DMS153 treated with DMSO at 0.1 percent for 48 hours (cell line): ENCODE data around the gene MRPL21.

Source experiments
- DNase-seq: peaks from one replicate; lab custom pipeline; 2025; ENCODE audit not compliant: unreplicated experiment; lab: John Stamatoyannopoulos, UW

Gene MRPL21

DNA sequence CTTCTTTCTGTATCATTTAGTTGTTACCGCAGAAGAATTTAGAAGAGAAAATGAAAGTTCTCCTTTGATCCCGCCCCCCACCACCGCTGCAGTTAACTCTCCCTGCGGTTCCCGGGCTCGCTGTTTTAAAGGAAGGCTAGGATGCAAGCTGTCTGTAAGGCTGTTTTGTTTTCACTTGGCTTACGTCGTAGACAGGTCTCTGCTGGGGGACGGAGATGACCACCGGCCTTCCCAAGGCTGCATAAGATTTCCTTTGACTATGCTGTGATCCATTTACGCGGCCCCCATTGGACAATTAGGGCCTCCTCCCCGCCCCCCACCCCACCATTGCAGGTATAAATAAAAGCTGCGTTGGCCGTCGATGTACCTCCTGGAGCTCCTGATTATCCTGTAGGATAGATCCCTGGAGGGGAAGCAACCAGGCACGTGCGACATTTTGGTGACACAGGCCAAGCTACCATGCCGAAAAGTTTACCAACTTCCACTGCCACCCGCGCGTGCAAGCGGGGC, 60.5 kb downstream of the MRPL21 start:
- peak; percentile 25 for DNase-seq

- DNase-seq = no peak
Measured at GRCh38 chr11:68842427-68843051, 61.1 kb downstream of the MRPL21 start.

- peak; percentile 32 for DNase-seq
Measured at GRCh38 chr11:68841718-68842426, 61.8 kb downstream of the MRPL21 start, which contains the start of gene CPT1A. Gene CPT1A (minus strand): TSS chr11:68841916. CDS start chr11:68815474, 26,442 bp downstream.
